ENCODE results near the gene C7orf57.
"Not testable (repeated sequence)": the region's sequence is repeated elsewhere in the genome, so short reads cannot be mapped to it uniquely, and the experiment has no call there.

The C7orf57 gene

GRCh38 chr7:48035301-48035966 lies at the start of gene C7orf57:
TSS of gene C7orf57 (plus strand) at chr7:48035543. CDS start at chr7:48036309, 766 bp downstream.
- peak; percentile 82 for DNase-seq (ENCODE audit: low spot score)

DNA sequence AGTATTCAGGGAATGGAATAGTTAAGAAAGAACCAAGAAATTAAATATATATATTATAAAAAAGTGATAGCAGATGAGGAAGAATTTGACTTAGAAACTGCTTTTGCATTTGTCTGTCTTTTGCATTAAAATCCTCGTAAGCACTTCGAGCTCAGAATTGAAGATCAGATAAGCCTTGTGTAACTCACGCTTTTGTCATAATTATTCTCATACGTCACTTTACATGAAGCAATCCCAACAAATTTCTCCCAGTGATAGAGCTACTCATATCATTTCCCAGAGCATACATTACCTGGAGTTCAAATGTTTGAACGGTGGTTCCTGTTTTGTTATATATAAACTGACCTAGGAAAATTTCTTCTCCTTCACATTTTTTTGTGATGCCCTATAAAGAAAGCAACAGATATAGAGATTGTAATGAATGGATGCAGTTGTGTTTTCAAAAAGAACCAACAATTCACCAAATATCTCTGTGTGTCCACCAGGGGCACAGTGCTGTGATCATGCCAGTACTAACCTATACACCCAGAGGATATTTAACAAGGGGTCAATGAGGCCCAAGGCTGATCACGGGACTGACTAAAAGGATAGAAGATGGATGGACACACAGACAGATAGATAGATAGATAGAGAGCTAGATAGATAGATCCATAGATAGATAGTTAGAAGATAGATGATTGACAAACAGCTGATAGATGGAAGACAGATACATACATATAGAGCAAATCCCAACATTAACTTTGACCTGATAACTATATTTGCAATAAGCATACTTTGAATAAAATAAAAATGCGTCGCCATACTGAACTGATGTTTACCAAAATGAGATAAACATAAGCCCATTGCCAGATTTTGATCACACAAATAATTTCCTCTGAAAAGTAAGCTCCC lies 46.6 kb upstream of the C7orf57 start:
- DNase-seq (ENCODE audit: low spot score): no peak

DNA sequence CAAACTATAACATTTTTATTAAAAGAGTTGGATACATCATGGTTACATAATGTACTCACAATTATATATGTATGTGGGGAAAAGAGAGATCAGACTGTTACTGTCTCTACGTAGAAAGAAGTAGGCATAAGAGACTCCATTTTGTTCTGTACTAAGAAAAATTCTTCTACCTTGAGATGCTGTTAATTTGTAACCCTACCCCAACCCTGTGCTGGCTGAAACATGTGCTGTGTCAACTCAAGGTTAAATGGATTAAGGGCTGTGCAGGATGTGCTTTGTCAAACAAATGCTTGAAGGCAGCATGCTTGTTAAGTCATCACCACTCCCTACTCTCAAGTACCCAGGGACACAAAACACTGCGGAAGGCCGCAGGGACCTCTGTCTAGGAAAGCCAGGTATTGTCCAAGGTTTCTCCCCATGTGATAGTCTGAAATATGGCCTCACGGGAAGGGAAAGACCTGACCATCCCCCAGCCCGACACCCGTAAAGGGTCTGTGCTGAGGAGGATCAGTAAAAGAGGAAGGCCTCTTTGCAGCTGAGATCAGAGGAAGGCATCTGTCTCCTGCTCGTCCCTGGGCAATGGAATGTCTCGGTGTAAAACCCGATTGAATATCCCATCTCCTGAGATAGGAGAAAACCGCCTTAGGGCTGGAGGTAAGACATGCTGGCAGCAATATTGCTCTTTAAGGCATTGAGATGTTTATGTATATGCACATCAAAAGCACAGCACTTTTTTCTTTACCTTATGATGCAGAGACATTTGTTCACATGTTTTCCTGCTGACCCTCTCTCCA lies 45.5 kb upstream of the C7orf57 start:
- DNase-seq (ENCODE audit: low spot score): peak; percentile 23

- no peak for DNase-seq (ENCODE audit: low spot score)
These were observed 44.8 kb upstream of the C7orf57 start for GRCh38 chr7:47990592-47990991.

DNA sequence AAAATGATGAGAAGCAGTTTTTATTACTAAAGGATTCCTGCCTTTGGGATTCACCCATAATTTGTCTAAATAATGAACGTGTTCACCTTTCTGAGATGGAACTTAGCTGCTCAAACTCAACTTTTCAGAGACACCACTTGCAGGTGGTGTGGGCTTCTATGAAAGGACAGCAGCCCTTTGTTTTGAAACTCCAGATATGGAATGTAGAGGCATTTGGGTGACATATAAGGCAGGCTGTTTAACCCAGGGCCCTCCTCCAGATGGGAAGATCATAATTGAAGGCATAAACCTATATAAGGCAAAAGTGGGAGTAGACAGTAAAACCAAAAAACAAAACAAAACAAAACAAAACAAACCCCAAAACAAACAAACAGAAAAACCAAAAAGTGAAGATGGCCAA lies 44.1 kb upstream of the C7orf57 start:
- DNase-seq (ENCODE audit: low spot score): no peak

DNA sequence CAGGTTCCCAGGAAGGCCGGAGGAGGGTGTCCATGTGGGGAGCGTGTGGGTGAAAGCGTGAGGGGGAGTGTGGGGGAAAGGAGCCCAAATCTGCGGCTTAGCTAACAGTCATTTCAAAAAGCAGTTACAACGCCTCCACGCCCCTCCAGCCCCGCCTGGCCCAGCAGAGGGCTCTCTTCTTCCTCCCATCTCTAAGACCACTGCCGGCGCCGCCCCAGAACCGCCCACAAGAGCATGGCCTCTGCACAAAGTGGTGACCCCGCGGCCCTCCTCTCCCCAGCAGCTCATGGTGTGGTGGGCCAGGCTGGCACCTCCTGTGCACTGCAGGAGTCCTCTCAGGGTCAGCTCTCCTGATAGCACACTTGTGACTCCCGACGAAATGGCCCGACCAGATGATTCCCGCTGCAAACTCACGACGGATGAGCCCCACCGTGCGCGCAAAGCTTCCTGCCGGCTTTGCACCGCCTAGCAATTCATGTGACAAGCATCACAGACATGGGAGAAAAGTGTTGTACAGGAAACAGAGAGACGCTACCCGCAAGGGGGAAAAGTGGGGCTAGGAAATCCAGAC lies 43.5 kb upstream of the C7orf57 start:
- DNase-seq (ENCODE audit: low spot score): peak; percentile 81

DNA sequence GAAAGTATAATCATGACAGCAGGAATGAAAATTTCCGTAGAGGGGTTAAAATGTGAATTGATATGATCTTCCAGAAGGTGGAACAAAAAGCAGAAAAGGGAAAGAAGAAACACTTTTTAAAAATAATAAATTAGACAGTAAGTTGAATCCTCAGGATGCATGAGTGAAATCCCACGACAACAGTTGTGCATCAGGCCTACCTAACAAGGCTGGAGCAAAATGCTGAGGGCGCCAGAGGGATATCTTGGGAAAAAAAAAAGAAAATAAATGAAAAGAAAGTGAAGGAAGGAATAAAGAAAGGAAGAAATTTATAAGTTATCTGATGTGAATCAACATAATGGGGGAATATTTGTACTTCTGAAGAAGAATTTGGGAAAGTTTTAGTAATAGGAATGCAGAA lies 42.9 kb upstream of the C7orf57 start:
- peak; percentile 22 for DNase-seq (ENCODE audit: low spot score)

- no peak for DNase-seq (ENCODE audit: low spot score)
These were observed 35.9 kb upstream of the C7orf57 start for GRCh38 chr7:47999413-47999812.

- not testable (repeated sequence) for DNase-seq (ENCODE audit: low spot score)
These were observed 35.2 kb upstream of the C7orf57 start for GRCh38 chr7:48000164-48000563.

GRCh38 chr7:48004032-48004431 lies 31.3 kb upstream of the C7orf57 start:
- no peak for DNase-seq (ENCODE audit: low spot score)

GRCh38 chr7:48004638-48005037 lies 30.7 kb upstream of the C7orf57 start:
- no peak for DNase-seq (ENCODE audit: low spot score)

DNA sequence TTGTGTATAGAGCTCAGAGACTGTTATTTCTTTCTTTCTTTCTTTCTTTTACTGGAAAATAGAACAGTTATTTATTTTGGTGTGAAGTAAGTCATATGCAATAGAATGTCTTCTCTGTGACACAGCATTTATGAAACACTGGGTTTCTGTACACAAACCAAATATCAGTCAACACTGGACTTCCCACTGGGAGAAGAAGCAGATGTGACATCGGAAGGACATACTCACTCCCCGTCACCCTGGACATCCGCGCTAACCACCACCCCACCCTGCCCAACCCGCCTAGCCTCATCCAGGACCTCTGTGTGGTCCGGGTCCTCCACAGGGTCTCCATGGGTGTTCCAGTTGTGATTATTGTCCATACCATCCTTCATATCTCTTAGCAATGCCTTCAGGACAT lies 28.5 kb upstream of the C7orf57 start:
- DNase-seq (ENCODE audit: low spot score): no peak

DNA sequence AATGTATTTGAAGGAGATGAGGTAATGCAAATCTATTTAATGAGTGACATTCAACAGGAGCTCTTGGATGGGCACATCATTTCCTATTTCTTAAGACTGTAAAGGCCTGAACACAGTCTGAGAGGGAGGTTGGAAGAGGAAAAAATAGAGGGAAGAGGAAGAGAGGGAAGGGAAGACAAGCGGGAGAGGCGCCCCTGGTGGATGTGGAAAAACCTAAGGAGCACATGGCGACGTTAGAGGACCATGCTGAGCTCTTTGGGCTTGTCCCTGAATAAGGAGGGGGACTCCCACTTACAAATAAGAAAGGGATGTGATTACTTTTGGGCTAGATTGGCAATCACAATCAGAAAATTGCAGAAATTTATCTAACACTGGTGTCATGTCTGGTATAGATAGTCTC lies 26.1 kb upstream of the C7orf57 start:
- DNase-seq (ENCODE audit: low spot score): no peak

DNA sequence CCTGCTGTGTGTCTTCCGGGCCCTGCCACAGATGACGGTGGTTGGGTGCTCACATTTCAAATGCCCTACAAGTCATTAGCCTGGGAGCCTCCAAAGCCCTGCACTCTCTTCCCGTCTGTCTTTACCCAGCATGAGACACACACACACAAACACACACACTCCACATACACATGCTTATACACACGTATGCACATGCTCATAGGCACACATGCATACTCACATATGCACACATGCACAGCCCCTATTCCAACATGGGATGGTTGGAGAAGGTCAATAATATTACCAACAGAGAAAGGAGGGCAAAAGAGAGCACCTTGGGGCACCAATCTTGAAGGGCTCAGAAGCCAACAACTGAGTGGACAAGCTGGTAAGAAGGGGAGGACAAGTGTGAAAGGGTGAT lies 25.4 kb upstream of the C7orf57 start:
- no peak for DNase-seq (ENCODE audit: low spot score)

DNA sequence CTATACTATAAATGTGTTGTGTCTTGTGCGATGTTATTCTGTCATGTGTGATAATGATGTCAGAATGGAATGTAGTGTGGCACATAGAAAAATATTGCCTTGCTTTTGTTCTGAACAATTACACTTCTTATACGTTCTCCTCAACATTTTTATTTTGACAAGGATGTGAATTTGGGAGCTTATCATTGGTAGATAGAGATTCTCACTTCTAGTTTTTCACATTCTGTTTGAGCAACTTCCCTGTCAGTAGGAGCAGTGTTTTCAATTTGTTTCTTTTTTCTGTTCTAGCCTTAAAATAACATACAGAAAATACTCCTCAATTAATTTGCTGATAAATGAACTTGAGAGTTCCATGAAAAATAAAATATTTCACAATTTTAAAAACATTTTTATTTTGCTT lies 24.0 kb upstream of the C7orf57 start:
- no peak for DNase-seq (ENCODE audit: low spot score)

- no peak for DNase-seq (ENCODE audit: low spot score)
These were observed 23.4 kb upstream of the C7orf57 start for GRCh38 chr7:48011951-48012350.

DNA sequence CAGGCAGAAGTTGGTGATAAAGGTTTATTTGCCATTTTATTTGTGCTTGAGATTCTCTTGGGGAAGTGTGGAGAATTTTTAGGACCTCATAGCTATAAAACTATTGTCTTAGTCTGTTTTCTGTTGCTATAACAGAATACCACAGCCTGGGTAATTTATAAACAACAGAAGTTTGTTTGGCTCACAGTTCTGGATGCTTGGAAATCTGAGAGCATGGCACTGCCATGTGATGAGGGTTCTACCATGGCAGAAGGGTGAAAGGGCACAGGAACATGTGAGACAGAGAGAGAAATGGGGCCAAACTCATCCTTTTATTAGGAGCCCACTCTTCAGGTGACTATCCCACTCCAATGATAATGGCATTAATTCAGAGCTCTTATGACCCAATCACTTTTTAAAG lies 18.7 kb upstream of the C7orf57 start:
- no peak for DNase-seq (ENCODE audit: low spot score)

- no peak for DNase-seq (ENCODE audit: low spot score)
These were observed 17.7 kb upstream of the C7orf57 start for GRCh38 chr7:48017674-48018073.

DNA sequence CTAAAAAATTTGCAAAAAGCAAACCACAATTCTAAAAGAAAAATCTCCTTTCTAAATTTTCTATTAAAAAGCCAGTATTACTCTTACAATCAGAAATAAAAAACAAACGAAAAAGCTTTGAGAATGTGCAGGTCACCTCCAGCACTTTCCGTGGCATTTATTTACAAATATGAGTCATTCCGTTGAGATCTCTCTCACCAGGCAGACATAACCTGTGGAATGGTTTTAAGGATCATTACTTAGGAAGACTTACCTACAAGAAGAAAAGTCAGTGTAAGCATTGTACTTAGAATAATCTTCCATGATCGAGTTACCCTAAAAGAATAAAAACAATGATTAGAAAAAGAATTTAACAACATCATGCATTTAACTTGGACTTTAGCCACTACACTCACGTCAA lies 9.7 kb upstream of the C7orf57 start:
- DNase-seq (ENCODE audit: low spot score): no peak

- no peak for DNase-seq (ENCODE audit: low spot score)
These were observed 6.4 kb upstream of the C7orf57 start, which contains the start of gene SUN3 for GRCh38 chr7:48028938-48029337. TSS of gene SUN3 (minus strand) at chr7:48029107. CDS start at chr7:48028938, 169 bp downstream.

- DNase-seq (ENCODE audit: low spot score): no peak
These were observed 4.2 kb upstream of the C7orf57 start for GRCh38 chr7:48031111-48031510.

GRCh38 chr7:48033922-48034321 lies 1.4 kb upstream of the C7orf57 start:
- no peak for DNase-seq (ENCODE audit: low spot score)

Measured in cerebellar cortex (tissue), 1 donor.